ENCODE measurements around the gene PDE4D. TPM values are rescaled to one million over a fixed set of nuclear protein-coding genes. Genes with fewer than 3 reads are reported as not detected.

The PDE4D gene
- total RNA-seq, 1 experiment from 2014 or later, result 2.1 TPM

- Histone ChIP-seq H3K79me1 (ENCODE audit: insufficient read depth, low read depth, low read length, poor library complexity, severe bottlenecking) (no peaks in the 10 kb centered on the region), H3K27ac (ENCODE audit: insufficient read length, low read depth, low read length) (no peak overlapping the region), H3K27me3 (ENCODE audit: insufficient read depth, low read length) (no peaks in the 10 kb centered on the region), H3K9ac (ENCODE audit: extremely low read depth, insufficient read length, low read length) (no peak overlapping the region), H2BK12ac (ENCODE audit: insufficient read length, low read depth, low read length) (no peak overlapping the region), H3K56ac (ENCODE audit: insufficient read length, low read depth, low read length) (no peak overlapping the region), H4K5ac (ENCODE audit: insufficient read length, low read depth, low read length) (no peak overlapping the region), H3K14ac (ENCODE audit: insufficient read depth, low read length) (no peak overlapping the region), H2BK5ac (ENCODE audit: insufficient read length, low read length) (no peak overlapping the region), H3K23me2 (ENCODE audit: insufficient read length, low read depth, low read length, poor library complexity, severe bottlenecking) (no peaks in the 10 kb centered on the region), H3K79me2 (ENCODE audit: insufficient read depth, low read length) (no peaks in the 10 kb centered on the region), H2BK20ac (ENCODE audit: low read depth, low read length, poor library complexity, severe bottlenecking) (no peak overlapping the region), H4K8ac (replicated peaks; ENCODE audit: insufficient read length, low read depth, low read length) (no peak overlapping the region), H3T11ph (ENCODE audit: low read length) (no peak overlapping the region), H3K18ac (ENCODE audit: insufficient read length, low read depth, low read length) (no peak overlapping the region), H2BK15ac (ENCODE audit: low read depth, low read length) (no peak overlapping the region), H4K91ac (ENCODE audit: insufficient read length, low read depth, low read length) (no peak overlapping the region), H2BK120ac (ENCODE audit: low read depth, low read length, poor library complexity, severe bottlenecking) (no peak overlapping the region), H3K4me2 (ENCODE audit: insufficient read depth, insufficient read length, low read length) (no peak overlapping the region), H3K9me3 (ENCODE audit: control insufficient read depth, low read depth, low read length) (no peaks in the 10 kb centered on the region), H2AFZ (ENCODE audit: low read length) (no peak overlapping the region), H3K4me1 (ENCODE audit: insufficient read depth, low read length) (no peaks in the 10 kb centered on the region), H2AK5ac (ENCODE audit: insufficient read length, low read length) (no peak overlapping the region), H3K4ac (ENCODE audit: low read depth, low read length) (no peak overlapping the region), H3K23ac (ENCODE audit: insufficient read length, low read depth, low read length) (no peak overlapping the region), H4K20me1 (ENCODE audit: control insufficient read depth, insufficient read depth, insufficient read length) (no peaks in the 10 kb centered on the region)
- Mint-ChIP-seq H3K4me3 (no peak overlapping the region), H3K36me3 (ENCODE audit: insufficient read depth in 1 of 3, low read depth in 3 of 3) (0 out of 7 replicates have a peak, but pooled peaks cover 0 to 3% (median 0%) of the 10 kb centered on the region in 3 experiments), H3K27me3 (ENCODE audit: low read depth) (no peaks in the 10 kb centered on the region), H3K9me3 (0 out of 5 replicates have a peak, but pooled peaks cover 0 to 2% of the 10 kb centered on the region in 2 experiments), H3K27ac (no peak overlapping the region), H3K4me1 (peaks cover 4 to 9% of the 10 kb centered on the region in 2 experiments)
- no peak for TF ChIP-seq CTCF (conservative IDR thresholded peaks at IDR 0.05)
- no peak for DNase-seq
Observed at GRCh38 chr5:59533730-59534108, 359.8 kb downstream of the PDE4D start.
